ENCODE data around the gene AP1B1. TPM values are rescaled to one million over a fixed set of nuclear protein-coding genes. Genes with fewer than 3 reads are reported as not detected.

AP1B1 gene
- polyA plus RNA-seq, 1 donor (not counting 4 experiments of a cell fraction or from before 2014, with no cell fraction given) = 55.3 TPM

DNA sequence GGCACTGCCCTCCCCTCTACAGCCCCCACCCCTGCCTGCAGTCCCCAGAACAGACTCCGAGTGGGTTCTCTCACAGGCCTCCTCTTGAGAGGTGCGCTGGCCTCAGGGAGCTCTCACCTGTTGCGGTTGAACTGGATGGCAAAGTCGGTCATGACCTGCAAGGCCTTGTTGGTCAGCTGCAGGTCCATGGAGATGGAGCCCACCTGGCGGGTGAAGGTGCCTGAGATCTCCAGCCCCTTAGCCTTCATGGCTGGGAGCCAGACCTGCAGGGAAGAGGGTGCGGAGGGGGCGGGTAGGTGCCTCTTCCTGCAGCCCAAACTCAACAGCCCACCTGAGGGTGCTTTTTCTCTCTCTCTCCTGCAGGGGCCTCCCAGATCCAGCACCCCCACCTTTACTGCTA lies 54.2 kb downstream of the AP1B1 start:
- TF ChIP-seq, protein P1, sequence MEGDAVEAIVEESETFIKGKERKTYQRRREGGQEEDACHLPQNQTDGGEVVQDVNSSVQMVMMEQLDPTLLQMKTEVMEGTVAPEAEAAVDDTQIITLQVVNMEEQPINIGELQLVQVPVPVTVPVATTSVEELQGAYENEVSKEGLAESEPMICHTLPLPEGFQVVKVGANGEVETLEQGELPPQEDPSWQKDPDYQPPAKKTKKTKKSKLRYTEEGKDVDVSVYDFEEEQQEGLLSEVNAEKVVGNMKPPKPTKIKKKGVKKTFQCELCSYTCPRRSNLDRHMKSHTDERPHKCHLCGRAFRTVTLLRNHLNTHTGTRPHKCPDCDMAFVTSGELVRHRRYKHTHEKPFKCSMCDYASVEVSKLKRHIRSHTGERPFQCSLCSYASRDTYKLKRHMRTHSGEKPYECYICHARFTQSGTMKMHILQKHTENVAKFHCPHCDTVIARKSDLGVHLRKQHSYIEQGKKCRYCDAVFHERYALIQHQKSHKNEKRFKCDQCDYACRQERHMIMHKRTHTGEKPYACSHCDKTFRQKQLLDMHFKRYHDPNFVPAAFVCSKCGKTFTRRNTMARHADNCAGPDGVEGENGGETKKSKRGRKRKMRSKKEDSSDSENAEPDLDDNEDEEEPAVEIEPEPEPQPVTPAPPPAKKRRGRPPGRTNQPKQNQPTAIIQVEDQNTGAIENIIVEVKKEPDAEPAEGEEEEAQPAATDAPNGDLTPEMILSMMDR (optimal IDR thresholded peaks at IDR 0.05 in 1 of 3, IDR thresholded peaks at IDR 0.05 in 1 of 3, conservative IDR thresholded peaks at IDR 0.05 in 1 of 3; ENCODE audit: extremely low read depth in 1 of 3, insufficient read depth in 2 of 3, low read length in 3 of 3) = no peak
- no peak for TF ChIP-seq EZH2 (IDR thresholded peaks at IDR 0.05; ENCODE audit: low read length)
- Histone ChIP-seq H3K36me3 (ENCODE audit: control insufficient read depth in 2 of 2, extremely low read depth in 1 of 2, insufficient read depth in 2 of 2, low read length in 2 of 2) (peaks cover 24 to 34% of the 10 kb centered on the region in 2 experiments), H3K9ac (ENCODE audit: control insufficient read depth, extremely low read depth, insufficient read depth, low read length) (no peak overlapping the region), H2AFZ (ENCODE audit: control insufficient read depth, low read length) (no peak overlapping the region), H3K9me3 (ENCODE audit: control insufficient read depth, low read depth, low read length) (no peaks in the 10 kb centered on the region), H3K27me3 (ENCODE audit: control insufficient read depth, extremely low read depth, insufficient read depth, low read length) (no peaks in the 10 kb centered on the region), H3K4me2 (ENCODE audit: control insufficient read depth, extremely low read depth, insufficient read depth, low read depth, low read length) (no peak overlapping the region), H3K9me1 (ENCODE audit: control insufficient read depth, extremely low read depth, insufficient read depth, low read length) (peaks cover 2% of the 10 kb centered on the region), H3K27ac (ENCODE audit: control insufficient read depth, insufficient read depth, low read length) (no peak overlapping the region), H3K4me3 (ENCODE audit: control insufficient read depth in 2 of 3, extremely low read depth in 1 of 3, insufficient read depth in 2 of 3, low read depth in 1 of 3, low read length in 3 of 3) (no peak overlapping the region), H4K20me1 (ENCODE audit: control insufficient read depth, extremely low read depth, insufficient read depth, low read length) (peaks cover 9% of the 10 kb centered on the region), H3K79me2 (ENCODE audit: control insufficient read depth, insufficient read depth, low read length) (no peaks in the 10 kb centered on the region), H3K4me1 (ENCODE audit: control insufficient read depth, extremely low read depth, insufficient read depth, low read length) (peaks cover 10% of the 10 kb centered on the region)
- dilution Hi-C loops (cut with MboI; ENCODE audit: extremely low pct_ligation_motif_present, low sequenced_read_pairs) = no loop called here
- DNase-seq (ENCODE audit: low read depth, low spot score) = no peak
- no peak for FAIRE-seq

- H3K9me3 ChIP-seq (ENCODE audit: control insufficient read depth, low read depth, low read length) = no peaks in the 10 kb centered on the region
- no peak overlapping the region for H3K4me3 ChIP-seq (ENCODE audit: control insufficient read depth in 2 of 3, extremely low read depth in 1 of 3, insufficient read depth in 2 of 3, low read depth in 1 of 3, low read length in 3 of 3)
- H2AFZ ChIP-seq (ENCODE audit: control insufficient read depth, low read length) = no peak overlapping the region
- H3K27ac ChIP-seq (ENCODE audit: control insufficient read depth, insufficient read depth, low read length) = no peak overlapping the region
- TF ChIP-seq EZH2 (IDR thresholded peaks at IDR 0.05; ENCODE audit: low read length) = no peak
- TF ChIP-seq, protein P1 (optimal IDR thresholded peaks at IDR 0.05 in 1 of 3, IDR thresholded peaks at IDR 0.05 in 1 of 3, conservative IDR thresholded peaks at IDR 0.05 in 1 of 3; ENCODE audit: extremely low read depth in 1 of 3, insufficient read depth in 2 of 3, low read length in 3 of 3) = no peak
- DNase-seq (ENCODE audit: low read depth, low spot score) (no peak), FAIRE-seq (no peak)
- dilution Hi-C loops (cut with MboI; ENCODE audit: extremely low pct_ligation_motif_present, low sequenced_read_pairs) = no loop called here
- no peak overlapping the region for H3K9ac ChIP-seq (ENCODE audit: control insufficient read depth, extremely low read depth, insufficient read depth, low read length)
- no peaks in the 10 kb centered on the region for H3K4me1 ChIP-seq (ENCODE audit: control insufficient read depth, extremely low read depth, insufficient read depth, low read length)
- no peaks in the 10 kb centered on the region for H4K20me1 ChIP-seq (ENCODE audit: control insufficient read depth, extremely low read depth, insufficient read depth, low read length)
- H3K4me2 ChIP-seq (ENCODE audit: control insufficient read depth, extremely low read depth, insufficient read depth, low read depth, low read length) = no peak overlapping the region
- H3K36me3 ChIP-seq (ENCODE audit: control insufficient read depth in 2 of 2, extremely low read depth in 1 of 2, insufficient read depth in 2 of 2, low read length in 2 of 2) = peaks cover 27 to 28% of the 10 kb centered on the region in 2 experiments
- H3K27me3 ChIP-seq (ENCODE audit: control insufficient read depth, extremely low read depth, insufficient read depth, low read length) = no peaks in the 10 kb centered on the region
- no peaks in the 10 kb centered on the region for H3K79me2 ChIP-seq (ENCODE audit: control insufficient read depth, insufficient read depth, low read length)
- H3K9me1 ChIP-seq (ENCODE audit: control insufficient read depth, extremely low read depth, insufficient read depth, low read length) = peaks cover 2% of the 10 kb centered on the region
These were observed 55.4 kb downstream of the AP1B1 start for GRCh38 chr22:29332886-29333496.

All from keratinocyte (primary cell).